Effector memory CD4-positive, alpha-beta T cell (primary cell): ENCODE data around the gene KLHL30.
"Not testable (repeated sequence)": the region's sequence is repeated elsewhere in the genome, so short reads cannot be mapped to it uniquely, and the experiment has no call there.

Source experiments
- DNase-seq, 3 donors: peaks; one replicate each; pipeline ENCODE4 v3.0.0-alpha.2; 2020
- H3K27ac ChIP-seq: 2 replicates; pipeline ENCODE4 v1.7.0; 2013; ENCODE audit warnings: mild to moderate bottlenecking, low read length, moderate library complexity; ENCODE audit not compliant: insufficient read depth, poor library complexity, severe bottlenecking
- H3K27me3 ChIP-seq: replicated peaks from 2 replicates; pipeline ENCODE4 v1.7.0; 2013; ENCODE audit warnings: mild to moderate bottlenecking, low read length; ENCODE audit not compliant: insufficient read depth, control insufficient read depth, poor library complexity, severe bottlenecking
- H3K36me3 ChIP-seq: 2 replicates; pipeline ENCODE4 v1.7.0; 2013; ENCODE audit warnings: mild to moderate bottlenecking, low read length, moderate library complexity; ENCODE audit not compliant: control insufficient read depth, insufficient read depth
- H3K4me1 ChIP-seq: 2 replicates; pipeline ENCODE4 v1.7.0; 2013; ENCODE audit warnings: low read length, mild to moderate bottlenecking; ENCODE audit not compliant: control insufficient read depth, insufficient read depth, poor library complexity, severe bottlenecking
- H3K4me3 ChIP-seq: 2 replicates; pipeline ENCODE4 v1.7.0; 2013; ENCODE audit warnings: low read length, low read depth, mild to moderate bottlenecking; ENCODE audit not compliant: insufficient read depth, poor library complexity, severe bottlenecking
- H3K9me3 ChIP-seq: 2 replicates; pipeline ENCODE4 v1.7.0; 2013; ENCODE audit warnings: mild to moderate bottlenecking, low read length, moderate library complexity; ENCODE audit not compliant: control insufficient read depth

Gene KLHL30

GRCh38 chr2:238113611-238114010, 24.9 kb upstream of the KLHL30 start:
- no peak overlapping the region for H3K4me3 ChIP-seq
- H3K36me3 ChIP-seq, result no peaks in the 10 kb centered on the region
- H3K27me3 ChIP-seq, result no peaks in the 10 kb centered on the region
- DNase-seq, result no peak
- no peaks in the 10 kb centered on the region for H3K4me1 ChIP-seq
- no peak overlapping the region for H3K27ac ChIP-seq
- no peaks in the 10 kb centered on the region for H3K9me3 ChIP-seq

GRCh38 chr2:238114331-238114841, 24.1 kb upstream of the KLHL30 start:
- Histone ChIP-seq H3K9me3 (no peaks in the 10 kb centered on the region), H3K36me3 (no peaks in the 10 kb centered on the region), H3K4me1 (no peaks in the 10 kb centered on the region), H3K27ac (no peak overlapping the region), H3K27me3 (no peaks in the 10 kb centered on the region), H3K4me3 (no peak overlapping the region)
- DNase-seq, result no peak

GRCh38 chr2:238114851-238115660, 23.4 kb upstream of the KLHL30 start:
- no peaks in the 10 kb centered on the region for H3K4me1 ChIP-seq
- no peak for DNase-seq
- H3K27ac ChIP-seq, result no peak overlapping the region
- no peak overlapping the region for H3K4me3 ChIP-seq
- no peaks in the 10 kb centered on the region for H3K9me3 ChIP-seq
- no peaks in the 10 kb centered on the region for H3K27me3 ChIP-seq
- H3K36me3 ChIP-seq, result no peaks in the 10 kb centered on the region

- not testable (repeated sequence) for H3K27me3 ChIP-seq, H3K4me1 ChIP-seq, DNase-seq, H3K27ac ChIP-seq, H3K36me3 ChIP-seq, H3K4me3 ChIP-seq, H3K9me3 ChIP-seq
Measured at GRCh38 chr2:238115709-238116108, 22.8 kb upstream of the KLHL30 start.

GRCh38 chr2:238116298-238117198, 21.9 kb upstream of the KLHL30 start:
- Histone ChIP-seq H3K36me3 (no peaks in the 10 kb centered on the region), H3K27ac (no peak overlapping the region), H3K4me1 (no peaks in the 10 kb centered on the region), H3K9me3 (no peaks in the 10 kb centered on the region), H3K4me3 (no peak overlapping the region), H3K27me3 (no peaks in the 10 kb centered on the region)
- no peak for DNase-seq

GRCh38 chr2:238117199-238118154, 21.0 kb upstream of the KLHL30 start:
- no peak for DNase-seq

GRCh38 chr2:238119756-238120462, 18.6 kb upstream of the KLHL30 start:
- no peaks in the 10 kb centered on the region for H3K4me1 ChIP-seq
- no peaks in the 10 kb centered on the region for H3K36me3 ChIP-seq
- H3K4me3 ChIP-seq, result no peak overlapping the region
- H3K27ac ChIP-seq, result no peak overlapping the region
- DNase-seq, result no peak
- no peaks in the 10 kb centered on the region for H3K9me3 ChIP-seq
- H3K27me3 ChIP-seq, result no peaks in the 10 kb centered on the region

More at GRCh38 chr2:238117199-238118154, 21.0 kb upstream of the KLHL30 start:
- H3K27me3 ChIP-seq, result no peaks in the 10 kb centered on the region
- H3K9me3 ChIP-seq, result no peaks in the 10 kb centered on the region
- H3K4me3 ChIP-seq, result no peak overlapping the region
- H3K36me3 ChIP-seq, result no peaks in the 10 kb centered on the region
- H3K27ac ChIP-seq, result no peak overlapping the region
- H3K4me1 ChIP-seq, result no peaks in the 10 kb centered on the region

GRCh38 chr2:238120463-238121298, 17.8 kb upstream of the KLHL30 start:
- Histone ChIP-seq H3K27me3 (no peaks in the 10 kb centered on the region), H3K27ac (no peak overlapping the region), H3K9me3 (no peaks in the 10 kb centered on the region), H3K4me3 (no peak overlapping the region), H3K36me3 (no peaks in the 10 kb centered on the region), H3K4me1 (no peaks in the 10 kb centered on the region)
- DNase-seq, result no peak
